Measurements from ENCODE around the gene APOC4.

DNA sequence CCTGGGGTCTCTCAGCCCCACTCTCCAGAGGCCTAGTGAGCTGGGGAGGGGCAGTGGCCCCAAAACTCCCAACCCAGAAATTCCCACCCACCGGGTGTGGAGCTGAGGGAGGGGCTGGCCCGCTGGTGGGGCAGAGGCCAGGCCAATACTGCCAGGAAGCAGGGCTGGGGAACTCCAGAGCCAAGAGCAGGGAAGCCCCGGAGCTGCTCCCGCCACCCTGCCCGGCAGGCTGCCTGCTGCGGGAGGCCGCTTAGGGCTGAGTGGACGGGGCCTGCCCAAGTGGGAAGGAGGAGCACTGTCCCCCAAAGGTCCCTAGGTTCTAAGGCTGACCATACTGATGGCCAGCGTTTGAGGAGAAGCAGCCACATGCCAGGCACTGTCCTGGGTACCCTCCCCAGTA lies 46.2 kb downstream of the APOC4 start:
- TF ChIP-seq, protein P1, sequence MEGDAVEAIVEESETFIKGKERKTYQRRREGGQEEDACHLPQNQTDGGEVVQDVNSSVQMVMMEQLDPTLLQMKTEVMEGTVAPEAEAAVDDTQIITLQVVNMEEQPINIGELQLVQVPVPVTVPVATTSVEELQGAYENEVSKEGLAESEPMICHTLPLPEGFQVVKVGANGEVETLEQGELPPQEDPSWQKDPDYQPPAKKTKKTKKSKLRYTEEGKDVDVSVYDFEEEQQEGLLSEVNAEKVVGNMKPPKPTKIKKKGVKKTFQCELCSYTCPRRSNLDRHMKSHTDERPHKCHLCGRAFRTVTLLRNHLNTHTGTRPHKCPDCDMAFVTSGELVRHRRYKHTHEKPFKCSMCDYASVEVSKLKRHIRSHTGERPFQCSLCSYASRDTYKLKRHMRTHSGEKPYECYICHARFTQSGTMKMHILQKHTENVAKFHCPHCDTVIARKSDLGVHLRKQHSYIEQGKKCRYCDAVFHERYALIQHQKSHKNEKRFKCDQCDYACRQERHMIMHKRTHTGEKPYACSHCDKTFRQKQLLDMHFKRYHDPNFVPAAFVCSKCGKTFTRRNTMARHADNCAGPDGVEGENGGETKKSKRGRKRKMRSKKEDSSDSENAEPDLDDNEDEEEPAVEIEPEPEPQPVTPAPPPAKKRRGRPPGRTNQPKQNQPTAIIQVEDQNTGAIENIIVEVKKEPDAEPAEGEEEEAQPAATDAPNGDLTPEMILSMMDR (IDR thresholded peaks at IDR 0.05; ENCODE audit: low read depth, low read length) = no peak
- no peak for TF ChIP-seq EZH2phosphoT487 (IDR thresholded peaks at IDR 0.05; ENCODE audit: low read depth)

Data from OCI-LY3 (cell line).